HepG2 (cell line): ENCODE results near the gene KRTCAP3. TPM values are rescaled to one million over a fixed set of nuclear protein-coding genes. Genes with fewer than 3 reads are reported as not detected.
A peak's percentile ranks its signal among the peaks of the same experiment; 100 is the strongest.

ENCODE experiments used
- DNMT1 ChIP-seq: sonication (generic); formaldehyde crosslinking; IDR thresholded peaks from 2 replicates; pipeline ENCODE4 v1.5.1; 2020; ENCODE audit warnings: mild to moderate bottlenecking, missing genetic modification reagents
- FOXA3 ChIP-seq: IDR thresholded peaks from 2 replicates; pipeline ENCODE4 v1.6.1; 2016; ENCODE audit warnings: missing genetic modification reagents, missing compliant biosample characterization
- FOXP1 ChIP-seq, 2 experiments: fragments of 450-650 bp in 1 of 2; IDR thresholded peaks; 2 replicates each; pipeline ENCODE4 v1.6.1; 2017 to 2018; ENCODE audit warnings: antibody characterized with exemption in 1 of 2
- GPN1 ChIP-seq: sonication (generic); formaldehyde crosslinking; IDR thresholded peaks from 2 replicates; pipeline ENCODE4 v1.5.1; 2020; ENCODE audit warnings: missing genetic modification reagents, borderline replicate concordance
- HBP1 ChIP-seq: IDR thresholded peaks from 2 replicates; pipeline ENCODE4 v1.6.1; 2016; ENCODE audit warnings: low read depth, control low read depth
- HIVEP1 ChIP-seq: sonication (generic); formaldehyde crosslinking; IDR thresholded peaks from 2 replicates; pipeline ENCODE4 v1.4.0; 2020; ENCODE audit warnings: mild to moderate bottlenecking, missing genetic modification reagents
- HNRNPLL ChIP-seq: fragments of 200-400 bp; formaldehyde crosslinking; IDR thresholded peaks from 2 replicates; pipeline ENCODE4 v1.6.1; 2017; ENCODE audit warnings: mild to moderate bottlenecking, low read depth, low read length; ENCODE audit not compliant: poor library complexity, severe bottlenecking
- LRRFIP1 ChIP-seq: sonication (generic); formaldehyde crosslinking; conservative IDR thresholded peaks from 2 replicates; pipeline ENCODE4 v1.4.0; 2020; ENCODE audit warnings: missing genetic modification reagents
- MAF1 ChIP-seq: sonication (generic); formaldehyde crosslinking; IDR thresholded peaks from 2 replicates; pipeline ENCODE4 v1.5.0; 2020; ENCODE audit warnings: missing genetic modification reagents, borderline replicate concordance
- MLLT10 ChIP-seq: sonication (generic); formaldehyde crosslinking; IDR thresholded peaks from 2 replicates; pipeline ENCODE4 v1.4.0; 2020; ENCODE audit warnings: missing genetic modification reagents
- MXD4 ChIP-seq: IDR thresholded peaks from 2 replicates; pipeline ENCODE4 v1.6.1; 2016; ENCODE audit warnings: mild to moderate bottlenecking, missing biosample characterization, missing genetic modification reagents
- NRL ChIP-seq: sonication (generic); formaldehyde crosslinking; IDR thresholded peaks from 2 replicates; pipeline ENCODE4 v1.5.0; 2020; ENCODE audit warnings: missing genetic modification reagents, mild to moderate bottlenecking, moderate library complexity, borderline replicate concordance
- RORA ChIP-seq: sonication (generic); formaldehyde crosslinking; IDR thresholded peaks from 2 replicates; pipeline ENCODE4 v1.5.0; 2020; ENCODE audit warnings: mild to moderate bottlenecking, missing genetic modification reagents, moderate library complexity
- SNRNP70 ChIP-seq: fragments of 200-400 bp; formaldehyde crosslinking; IDR thresholded peaks from 2 replicates; pipeline ENCODE4 v1.6.1; 2017; ENCODE audit warnings: mild to moderate bottlenecking, low read depth, low read length, moderate library complexity
- SPEN ChIP-seq: sonication (generic); formaldehyde crosslinking; IDR thresholded peaks from 2 replicates; pipeline ENCODE4 v1.5.1; 2020; ENCODE audit warnings: low read depth, mild to moderate bottlenecking, missing genetic modification reagents
- SRSF1 ChIP-seq: fragments of 200-400 bp; formaldehyde crosslinking; optimal IDR thresholded peaks from 2 replicates; pipeline ENCODE3; 2017; ENCODE audit warnings: mild to moderate bottlenecking, low read depth, low read length, moderate library complexity
- TAF1 ChIP-seq: sonication (generic); formaldehyde crosslinking; IDR thresholded peaks from 2 replicates; pipeline ENCODE4 v1.4.0; 2020; ENCODE audit warnings: missing genetic modification reagents
- ZBTB39 ChIP-seq: sonication (generic); formaldehyde crosslinking; IDR thresholded peaks from 2 replicates; pipeline ENCODE4 v1.5.0; 2020; ENCODE audit warnings: missing genetic modification reagents
- ZNF136 ChIP-seq: sonication (generic); formaldehyde crosslinking; IDR thresholded peaks from 2 replicates; pipeline ENCODE4 v1.8.1; 2022; ENCODE audit warnings: low read depth, mild to moderate bottlenecking, moderate library complexity, missing genetic modification reagents
- ZNF225 ChIP-seq: sonication (generic); formaldehyde crosslinking; IDR thresholded peaks from 2 replicates; pipeline ENCODE4 v1.4.0; 2020; ENCODE audit warnings: mild to moderate bottlenecking, missing genetic modification reagents
- ZNF234 ChIP-seq: sonication (generic); formaldehyde crosslinking; conservative IDR thresholded peaks from 2 replicates; pipeline ENCODE4 v1.5.1; 2020; ENCODE audit warnings: mild to moderate bottlenecking, missing genetic modification reagents
- ZNF570 ChIP-seq: sonication (generic); formaldehyde crosslinking; IDR thresholded peaks from 2 replicates; pipeline ENCODE4 v1.4.0; 2020; ENCODE audit warnings: mild to moderate bottlenecking, missing genetic modification reagents, borderline replicate concordance
- ZNF761 ChIP-seq: sonication (generic); formaldehyde crosslinking; conservative IDR thresholded peaks from 2 replicates; pipeline ENCODE4 v1.4.0; 2020; ENCODE audit warnings: mild to moderate bottlenecking, missing genetic modification reagents
- ZNF780A ChIP-seq: sonication (generic); formaldehyde crosslinking; IDR thresholded peaks from 2 replicates; pipeline ENCODE4 v1.8.0; 2022; ENCODE audit warnings: mild to moderate bottlenecking, missing genetic modification reagents, moderate library complexity
- ZZZ3 ChIP-seq: sonication (generic); formaldehyde crosslinking; IDR thresholded peaks from 2 replicates; pipeline ENCODE4 v1.4.0; 2020; ENCODE audit warnings: missing genetic modification reagents, mild to moderate bottlenecking, borderline replicate concordance
- polyA plus RNA-seq, 8 experiments: library from polyadenylated mRNA; depleted of rRNA in 3 of 8; stranded (reverse) in 7 of 8; unstranded in 1 of 8; fragments of >200 nt; fragmentation: Illumina TruSeq in 4 of 8; extraction: Trizol in 4 of 8; gene quantifications; 2 replicates each; pipeline versions ENCODE4 v1.2.1 to v1.2.3, GENCODE V29; 2011 to 2016; ENCODE audit warnings: low read depth in 4 of 8, missing spikeins in 1 of 8, mixed read lengths in 1 of 8; ENCODE audit not compliant: insufficient read depth in 1 of 8
- total RNA-seq, 5 experiments: library from RNA; depleted of rRNA; stranded (reverse); fragments of >200 nt; fragmentation: Illumina TruSeq; extraction: Trizol; gene quantifications; 2 replicates each; pipeline ENCODE4 v1.2.3, GENCODE V29; 2016; ENCODE audit warnings: low read depth in 1 of 5

KRTCAP3 gene
- total and polyA plus RNA-seq, 2 of the 13 experiments (the other 11 are each of a cell fraction or from before 2014, with no cell fraction given): 2.1 to 4.5 TPM

GRCh38 chr2:27489498-27490397, 47.6 kb downstream of the KRTCAP3 start, which contains the start of gene IFT172 (continued):
- TF ChIP-seq SNRNP70 (no peak), MXD4 (CRISPR knock-in tag) (peak; percentile 96), SRSF1 (no peak), TAF1 (CRISPR knock-in tag) (peak; percentile 77), ZBTB39 (CRISPR knock-in tag) (no peak), FOXA3 (CRISPR knock-in tag) (peak; percentile 64), ZNF225 (peak; percentile 93), ZNF136 (peak; percentile 75; the same call in 1 of the 2 replicates), MLLT10 (no peak), HIVEP1 (CRISPR knock-in tag) (no peak), HNRNPLL (peak; percentile 100), ZZZ3 (CRISPR knock-in tag) (no peak), GPN1 (CRISPR knock-in tag) (no peak), MAF1 (CRISPR knock-in tag) (no peak), SPEN (CRISPR knock-in tag) (peak; percentile 64), LRRFIP1 (CRISPR knock-in tag) (peak; percentile 63; the same call in 1 of the 2 replicates), ZNF780A (no peak), DNMT1 (no peak), FOXP1 (IDR thresholded peaks at IDR 0.05) (no peak), FOXP1 (CRISPR knock-in tag; IDR thresholded peaks at IDR 0.05) (peak; percentile 64), ZNF570 (no peak), ZNF234 (CRISPR knock-in tag) (no peak), HBP1 (CRISPR knock-in tag) (peak; percentile 94; the same call in 1 of the 2 replicates), ZNF761 (CRISPR knock-in tag) (no peak), NRL (CRISPR knock-in tag) (peak; percentile 98), RORA (CRISPR knock-in tag) (no peak)
